Adipose tissue (tissue), 3 donors: ENCODE results near the gene PSMA8. TPM values are rescaled to one million over a fixed set of nuclear protein-coding genes. Genes with fewer than 3 reads are reported as not detected.
"Not testable (repeated sequence)": the region's sequence is repeated elsewhere in the genome, so short reads cannot be mapped to it uniquely, and the experiment has no call there.

Experiments used
- H3K27ac ChIP-seq: one replicate; pipeline ENCODE4 v1.5.1; 2013; ENCODE audit warnings: low read depth, low read length
- WGBS, 3 donors: extraction: QIAGEN DNeasy Blood & Tissue Kit; methylation state at CpG; one replicate each; pipeline ENCODE4 v1.1.7; 2013; 5-methylcytosine and 5-hydroxymethylcytosine counted together
- polyA plus RNA-seq, 3 donors: library from polyadenylated mRNA; stranded (reverse); fragments of 200-250 nt; gene quantifications; one replicate each; pipeline ENCODE4 v1.2.3, GENCODE V29; 2013
- donor health status: healthy with polysubstance abuse.
- donor health status: Bipolar disorder and iron deficiency.
- donor health status: healthy.

Gene PSMA8
- polyA plus RNA-seq, 3 donors, result 0.10 TPM; not detected in 2

- WGBS, 3 donors, result 49 to 52% (median 51%) methylated on average over 3 of the region's 3 CpGs
- no peak overlapping the region for H3K27ac ChIP-seq
Observed at GRCh38 chr18:26159353-26159752, 25.7 kb downstream of the PSMA8 start.

- 89 to 91% (median 90%) methylated on average over 2 of the region's 2 CpGs for WGBS, 3 donors
- no peak overlapping the region for H3K27ac ChIP-seq
Observed at GRCh38 chr18:26164571-26164970, 30.9 kb downstream of the PSMA8 start.

GRCh38 chr18:26167592-26167991 is 33.9 kb downstream of the PSMA8 start:
- WGBS, 3 donors, result 82 to 98% (median 90%) methylated on average over 1 of the region's 1 CpG
- H3K27ac ChIP-seq, result not testable (repeated sequence)

- WGBS, 3 donors, result 54 to 73% (median 73%) methylated on average over 2 of the region's 2 CpGs
- no peak overlapping the region for H3K27ac ChIP-seq
Observed at GRCh38 chr18:26175481-26175880, 41.8 kb downstream of the PSMA8 start.

GRCh38 chr18:26176134-26176533 is 42.5 kb downstream of the PSMA8 start:
- no peak overlapping the region for H3K27ac ChIP-seq

GRCh38 chr18:26181343-26181826 is 47.7 kb downstream of the PSMA8 start:
- H3K27ac ChIP-seq, result no peak overlapping the region
- WGBS, 3 donors, result 92 to 96% (median 93%) methylated on average over 7 of the region's 7 CpGs

- no peak overlapping the region for H3K27ac ChIP-seq
Observed at GRCh38 chr18:26183395-26184112, 49.9 kb downstream of the PSMA8 start.

- 55 to 74% (median 71%) methylated on average over 2 of the region's 2 CpGs for WGBS, 3 donors
- H3K27ac ChIP-seq, result no peak overlapping the region
Observed at GRCh38 chr18:26185267-26185666, 51.6 kb downstream of the PSMA8 start.

GRCh38 chr18:26190506-26190905 is 56.8 kb downstream of the PSMA8 start:
- H3K27ac ChIP-seq, result no peak overlapping the region
- 69 to 82% (median 79%) methylated on average over 8 of the region's 8 CpGs for WGBS, 3 donors

GRCh38 chr18:26192233-26192632 is 58.6 kb downstream of the PSMA8 start:
- no peak overlapping the region for H3K27ac ChIP-seq
- WGBS, 3 donors, result 73 to 93% (median 82%) methylated on average over 1 of the region's 1 CpG

GRCh38 chr18:26196605-26197004 is 62.9 kb downstream of the PSMA8 start:
- WGBS, 3 donors, result 93 to 94% (median 93%) methylated on average over 3 of the region's 3 CpGs
- H3K27ac ChIP-seq, result no peak overlapping the region

- 76 to 80% (median 79%) methylated on average over 8 of the region's 9 CpGs for WGBS, 3 donors
- H3K27ac ChIP-seq, result not testable (repeated sequence)
Observed at GRCh38 chr18:26202001-26202400, 68.3 kb downstream of the PSMA8 start.

- 90 to 94% (median 91%) methylated on average over 1 of the region's 1 CpG for WGBS, 3 donors
Observed at GRCh38 chr18:26205318-26205717, 71.6 kb downstream of the PSMA8 start.

GRCh38 chr18:26206488-26206887 is 72.8 kb downstream of the PSMA8 start:
- H3K27ac ChIP-seq, result no peak overlapping the region
- 93 to 99% (median 95%) methylated on average over 2 of the region's 2 CpGs for WGBS, 3 donors

More at GRCh38 chr18:26205318-26205717, 71.6 kb downstream of the PSMA8 start:
- no peak overlapping the region for H3K27ac ChIP-seq

GRCh38 chr18:26207937-26208336 is 74.3 kb downstream of the PSMA8 start:
- no peak overlapping the region for H3K27ac ChIP-seq
- 75 to 94% (median 89%) methylated on average over 3 of the region's 3 CpGs for WGBS, 3 donors

- WGBS, 3 donors, result 64 to 68% (median 66%) methylated on average over 2 of the region's 2 CpGs
- H3K27ac ChIP-seq, result no peak overlapping the region
Observed at GRCh38 chr18:26208977-26209376, 75.3 kb downstream of the PSMA8 start.

GRCh38 chr18:26210147-26210546 is 76.5 kb downstream of the PSMA8 start:
- no peak overlapping the region for H3K27ac ChIP-seq
- WGBS, 3 donors, result 82 to 92% (median 91%) methylated on average over 4 of the region's 4 CpGs

- no peak overlapping the region for H3K27ac ChIP-seq
- 37 to 62% (median 48%) methylated on average over 7 of the region's 7 CpGs for WGBS, 3 donors
Observed at GRCh38 chr18:26215247-26215970, 81.7 kb downstream of the PSMA8 start.

- no peak overlapping the region for H3K27ac ChIP-seq
- 80 to 92% (median 83%) methylated on average over 7 of the region's 7 CpGs for WGBS, 3 donors
Observed at GRCh38 chr18:26225022-26225693, 91.5 kb downstream of the PSMA8 start.
